ENCODE data around the gene BMF.
"Not testable (repeated sequence)": the region's sequence is repeated elsewhere in the genome, so short reads cannot be mapped to it uniquely, and the experiment has no call there.

BMF gene

GRCh38 chr15:40121911-40122638 lies 13.4 kb upstream of the BMF start:
- H3K36me3 ChIP-seq (ENCODE audit: insufficient read depth, low read length), result no peaks in the 10 kb centered on the region
- H3K27me3 ChIP-seq (ENCODE audit: insufficient read depth, low read length), result no peaks in the 10 kb centered on the region
- no peaks in the 10 kb centered on the region for H3K4me1 ChIP-seq (ENCODE audit: insufficient read depth, low read length)
- H3K9me3 ChIP-seq (ENCODE audit: low read length), result no peaks in the 10 kb centered on the region
- H3K4me3 ChIP-seq (ENCODE audit: low read length), result no peak overlapping the region
- no peak overlapping the region for H2AFZ ChIP-seq (ENCODE audit: low read depth, low read length)

GRCh38 chr15:40118473-40118872 lies 9.8 kb upstream of the BMF start:
- Histone ChIP-seq H3K27me3 (ENCODE audit: insufficient read depth, low read length) (no peaks in the 10 kb centered on the region), H3K4me1 (ENCODE audit: insufficient read depth, low read length) (peaks cover 4% of the 10 kb centered on the region), H3K4me3 (ENCODE audit: low read length) (no peak overlapping the region), H3K36me3 (ENCODE audit: insufficient read depth, low read length) (no peaks in the 10 kb centered on the region), H2AFZ (ENCODE audit: low read depth, low read length) (no peak overlapping the region), H3K9me3 (ENCODE audit: low read length) (no peaks in the 10 kb centered on the region)

- H3K36me3 ChIP-seq (ENCODE audit: insufficient read depth, low read length), result no peaks in the 10 kb centered on the region
- H3K4me3 ChIP-seq (ENCODE audit: low read length), result no peak overlapping the region
- peaks cover 27% of the 10 kb centered on the region for H3K4me1 ChIP-seq (ENCODE audit: insufficient read depth, low read length)
- no peaks in the 10 kb centered on the region for H3K27me3 ChIP-seq (ENCODE audit: insufficient read depth, low read length)
- H2AFZ ChIP-seq (ENCODE audit: low read depth, low read length), result no peak overlapping the region
- no peaks in the 10 kb centered on the region for H3K9me3 ChIP-seq (ENCODE audit: low read length)
These were observed 7.0 kb upstream of the BMF start for GRCh38 chr15:40115670-40116093.

- H3K9me3 ChIP-seq (ENCODE audit: low read length); H3K36me3 ChIP-seq (ENCODE audit: insufficient read depth, low read length); H3K27me3 ChIP-seq (ENCODE audit: insufficient read depth, low read length); H3K4me3 ChIP-seq (ENCODE audit: low read length); H2AFZ ChIP-seq (ENCODE audit: low read depth, low read length): not testable (repeated sequence)
- peaks cover 27% of the 10 kb centered on the region for H3K4me1 ChIP-seq (ENCODE audit: insufficient read depth, low read length)
These were observed 6.4 kb upstream of the BMF start for GRCh38 chr15:40115106-40115505.

- no peaks in the 10 kb centered on the region for H3K36me3 ChIP-seq (ENCODE audit: insufficient read depth, low read length)
These were observed 5.5 kb upstream of the BMF start for GRCh38 chr15:40114218-40114617.

GRCh38 chr15:40112789-40113188 lies 4.1 kb upstream of the BMF start:
- Histone ChIP-seq H3K27me3 (ENCODE audit: insufficient read depth, low read length) (no peaks in the 10 kb centered on the region), H3K4me1 (ENCODE audit: insufficient read depth, low read length) (peaks cover 35% of the 10 kb centered on the region), H3K36me3 (ENCODE audit: insufficient read depth, low read length) (no peaks in the 10 kb centered on the region), H3K4me3 (ENCODE audit: low read length) (no peak overlapping the region), H3K9me3 (ENCODE audit: low read length) (no peaks in the 10 kb centered on the region), H2AFZ (ENCODE audit: low read depth, low read length) (no peak overlapping the region)

More at GRCh38 chr15:40114218-40114617, 5.5 kb upstream of the BMF start:
- Histone ChIP-seq H3K9me3 (ENCODE audit: low read length) (no peaks in the 10 kb centered on the region), H2AFZ (ENCODE audit: low read depth, low read length) (no peak overlapping the region), H3K27me3 (ENCODE audit: insufficient read depth, low read length) (no peaks in the 10 kb centered on the region), H3K4me3 (ENCODE audit: low read length) (no peak overlapping the region), H3K4me1 (ENCODE audit: insufficient read depth, low read length) (peaks cover 29% of the 10 kb centered on the region)

GRCh38 chr15:40111888-40112287 lies 3.2 kb upstream of the BMF start:
- no peak overlapping the region for H2AFZ ChIP-seq (ENCODE audit: low read depth, low read length)
- peaks cover 44% of the 10 kb centered on the region for H3K4me1 ChIP-seq (ENCODE audit: insufficient read depth, low read length)
- no peaks in the 10 kb centered on the region for H3K9me3 ChIP-seq (ENCODE audit: low read length)
- H3K36me3 ChIP-seq (ENCODE audit: insufficient read depth, low read length), result no peaks in the 10 kb centered on the region
- H3K4me3 ChIP-seq (ENCODE audit: low read length), result no peak overlapping the region
- no peaks in the 10 kb centered on the region for H3K27me3 ChIP-seq (ENCODE audit: insufficient read depth, low read length)

GRCh38 chr15:40110866-40111550 lies 2.3 kb upstream of the BMF start:
- Histone ChIP-seq H3K36me3 (ENCODE audit: insufficient read depth, low read length) (no peaks in the 10 kb centered on the region), H3K9me3 (ENCODE audit: low read length) (no peaks in the 10 kb centered on the region), H2AFZ (ENCODE audit: low read depth, low read length) (no peak overlapping the region), H3K4me3 (ENCODE audit: low read length) (no peak overlapping the region), H3K4me1 (ENCODE audit: insufficient read depth, low read length) (peaks cover 51% of the 10 kb centered on the region), H3K27me3 (ENCODE audit: insufficient read depth, low read length) (no peaks in the 10 kb centered on the region)

GRCh38 chr15:40108061-40108854 lies 421 bp downstream of the BMF start:
- Histone ChIP-seq H2AFZ (ENCODE audit: low read depth, low read length) (peak overlapping the region; percentile 58), H3K9me3 (ENCODE audit: low read length) (no peaks in the 10 kb centered on the region), H3K4me1 (ENCODE audit: insufficient read depth, low read length) (peaks cover 60% of the 10 kb centered on the region), H3K4me3 (ENCODE audit: low read length) (peak overlapping the region; percentile 85), H3K36me3 (ENCODE audit: insufficient read depth, low read length) (no peaks in the 10 kb centered on the region), H3K27me3 (ENCODE audit: insufficient read depth, low read length) (no peaks in the 10 kb centered on the region)

GRCh38 chr15:40106203-40107161 lies 2.2 kb downstream of the BMF start:
- Histone ChIP-seq H3K36me3 (ENCODE audit: insufficient read depth, low read length) (peaks cover 3% of the 10 kb centered on the region), H2AFZ (ENCODE audit: low read depth, low read length) (no peak overlapping the region), H3K9me3 (ENCODE audit: low read length) (no peaks in the 10 kb centered on the region), H3K4me1 (ENCODE audit: insufficient read depth, low read length) (peaks cover 43% of the 10 kb centered on the region), H3K27me3 (ENCODE audit: insufficient read depth, low read length) (no peaks in the 10 kb centered on the region), H3K4me3 (ENCODE audit: low read length) (no peak overlapping the region)

- Histone ChIP-seq H3K27me3 (ENCODE audit: insufficient read depth, low read length) (no peaks in the 10 kb centered on the region), H3K36me3 (ENCODE audit: insufficient read depth, low read length) (peaks cover 3% of the 10 kb centered on the region), H2AFZ (ENCODE audit: low read depth, low read length) (no peak overlapping the region), H3K9me3 (ENCODE audit: low read length) (no peaks in the 10 kb centered on the region), H3K4me1 (ENCODE audit: insufficient read depth, low read length) (peaks cover 37% of the 10 kb centered on the region), H3K4me3 (ENCODE audit: low read length) (no peak overlapping the region)
These were observed 3.0 kb downstream of the BMF start for GRCh38 chr15:40105517-40106202.
